IMR-90 (cell line): ENCODE data around the gene CREG2. TPM values are rescaled to one million over a fixed set of nuclear protein-coding genes. Genes with fewer than 3 reads are reported as not detected.

ENCODE experiments used
- ATAC-seq: fragments of 200-7000 bp; cut with Tn5 transposase; 2 replicates; pipeline ENCODE4 v1.9.1; 2020; ENCODE audit warnings: low read depth, mild to moderate bottlenecking, moderate library complexity
- BruUV-seq: library from RNA; stranded (reverse); fragments of 400-500 nt; replicated peaks from 2 replicates; lab custom pipeline; 2021; lab: Mats Ljungman, UMichigan
- CTCF ChIA-PET: fragments of 300-600 bp; formaldehyde crosslinking; extraction: SDS; loops from one replicate; lab custom pipeline; 2021; ENCODE audit warnings: antibody characterized with exemption; lab: Yijun Ruan, JAX
- POLR2A ChIA-PET: fragments of 300-600 bp; sonication (Branson Sonifier 250); formaldehyde crosslinking; loops from one replicate; lab custom pipeline; 2022; ENCODE audit warnings: antibody characterized with exemption; ENCODE audit not compliant: unreplicated experiment; lab: Charles Lee
- DNase-seq: peaks from one replicate; pipeline ENCODE4 v3.0.0; 2013
- H2AFZ ChIP-seq: replicated peaks from 2 replicates; pipeline ENCODE3; 2013; ENCODE audit warnings: low read length, mild to moderate bottlenecking; ENCODE audit not compliant: poor library complexity
- H2AK5ac ChIP-seq: 2 replicates; pipeline ENCODE4 v1.6.1; 2013; ENCODE audit warnings: low read depth, low read length, inconsistent platforms
- H2AK9ac ChIP-seq: replicated peaks from 2 replicates; pipeline ENCODE3; 2013; ENCODE audit warnings: mild to moderate bottlenecking, low read depth, low read length, moderate library complexity; ENCODE audit not compliant: poor library complexity
- H2BK120ac ChIP-seq: 2 replicates; pipeline ENCODE4 v1.6.1; 2013; ENCODE audit warnings: low read depth, low read length, inconsistent platforms
- H2BK15ac ChIP-seq: 3 replicates; pipeline ENCODE4 v1.6.1; 2013; ENCODE audit warnings: low read depth, low read length, inconsistent platforms
- H2BK20ac ChIP-seq: 2 replicates; pipeline ENCODE4 v1.6.1; 2013; ENCODE audit warnings: low read depth, mild to moderate bottlenecking, inconsistent platforms, low read length, moderate library complexity
- H2BK5ac ChIP-seq: 2 replicates; pipeline ENCODE4 v1.6.1; 2013; ENCODE audit warnings: mild to moderate bottlenecking, low read depth, low read length, inconsistent platforms; ENCODE audit not compliant: poor library complexity, severe bottlenecking
- H3K14ac ChIP-seq: replicated peaks from 2 replicates; pipeline ENCODE4 v1.6.1; 2013; ENCODE audit warnings: low read depth, low read length, inconsistent platforms
- H3K18ac ChIP-seq: 2 replicates; pipeline ENCODE4 v1.6.1; 2013; ENCODE audit warnings: low read depth, low read length, control low read depth
- H3K23ac ChIP-seq: 2 replicates; pipeline ENCODE4 v1.6.1; 2013; ENCODE audit warnings: low read depth, low read length, inconsistent platforms
- H3K27ac ChIP-seq: 2 replicates; pipeline ENCODE4 v1.5.1; 2013; ENCODE audit warnings: mild to moderate bottlenecking, control low read depth, low read length; ENCODE audit not compliant: insufficient read depth
- H3K27me3 ChIP-seq: 2 replicates; pipeline ENCODE4 v1.6.1; 2013; ENCODE audit warnings: low read length; ENCODE audit not compliant: control insufficient read depth, insufficient read depth
- H3K36me3 ChIP-seq: 2 replicates; pipeline ENCODE4 v1.6.1; 2013; ENCODE audit warnings: low read length, mixed read lengths; ENCODE audit not compliant: control insufficient read depth, insufficient read depth
- H3K4ac ChIP-seq: 2 replicates; pipeline ENCODE4 v1.6.1; 2013; ENCODE audit warnings: low read depth, low read length, inconsistent platforms
- H3K4me1 ChIP-seq: 2 replicates; pipeline ENCODE4 v1.6.1; 2013; ENCODE audit warnings: low read length, mixed read lengths; ENCODE audit not compliant: control insufficient read depth, insufficient read depth
- H3K4me2 ChIP-seq: 2 replicates; pipeline ENCODE4 v1.6.1; 2013; ENCODE audit warnings: low read depth, mild to moderate bottlenecking, control low read depth, low read length, moderate library complexity
- H3K4me3 ChIP-seq: 2 replicates; pipeline ENCODE4 v1.5.1; 2013; ENCODE audit warnings: low read depth, mild to moderate bottlenecking, control low read depth, low read length, moderate library complexity; ENCODE audit not compliant: insufficient read depth
- H3K56ac ChIP-seq: 2 replicates; pipeline ENCODE4 v1.6.1; 2013; ENCODE audit warnings: low read length, inconsistent platforms; ENCODE audit not compliant: insufficient read depth; ENCODE audit errors: extremely low read depth
- H3K79me1 ChIP-seq, 2 experiments: 2 replicates each; pipeline ENCODE4 v1.6.1; 2013; ENCODE audit warnings: low read length in 2 of 2, inconsistent platforms in 1 of 2, low read depth in 1 of 2
- H3K9ac ChIP-seq: 2 replicates; pipeline ENCODE4 v1.6.1; 2013; ENCODE audit warnings: low read depth, low read length, control low read depth
- H3K9me1 ChIP-seq: 2 replicates; pipeline ENCODE4 v1.6.1; 2013; ENCODE audit warnings: low read length, inconsistent platforms; ENCODE audit not compliant: insufficient read depth
- H3K9me3 ChIP-seq: 2 replicates; pipeline ENCODE4 v1.6.1; 2013; ENCODE audit warnings: low read length; ENCODE audit not compliant: control insufficient read depth, insufficient read depth
- H4K20me1 ChIP-seq: 2 replicates; pipeline ENCODE4 v1.6.1; 2013; ENCODE audit warnings: low read length, inconsistent platforms; ENCODE audit not compliant: insufficient read depth
- H4K5ac ChIP-seq: 2 replicates; pipeline ENCODE4 v1.6.1; 2013; ENCODE audit warnings: mild to moderate bottlenecking, low read depth, low read length, control low read depth
- H4K8ac ChIP-seq, 2 experiments: 2 replicates each; pipeline ENCODE4 v1.6.1; 2013; ENCODE audit warnings: low read depth in 2 of 2, low read length in 2 of 2, control low read depth in 1 of 2, inconsistent platforms in 1 of 2
- H4K91ac ChIP-seq: 2 replicates; pipeline ENCODE4 v1.6.1; 2013; ENCODE audit warnings: low read depth, low read length, inconsistent platforms; ENCODE audit not compliant: insufficient read depth
- CEBPB ChIP-seq: IDR thresholded peaks from 2 replicates; pipeline ENCODE4 v1.6.1; 2012; ENCODE audit warnings: low read depth, low read length, improper control_type of control experiment
- MXI1 ChIP-seq: IDR thresholded peaks from 2 replicates; pipeline ENCODE4 v1.6.1; 2012; ENCODE audit warnings: low read depth, mild to moderate bottlenecking, low read length, moderate library complexity, borderline replicate concordance
- WGBS, 2 experiments: methylation state at CpG; one replicate each; pipeline versions ENCODE4 v1.1.5 to v1.1.7; 2013; ENCODE audit warnings: missing lambda C conversion rate in 2 of 2; ENCODE audit not compliant: insufficient read length in 1 of 2; ENCODE audit errors: extremely low coverage in 2 of 2; 5-methylcytosine and 5-hydroxymethylcytosine counted together
- dilution Hi-C: fragments of 300-500 bp; cut with HindIII; formaldehyde crosslinking; loops from one replicate; pipeline ENCODE4 v1.14.3; 2018; ENCODE audit warnings: low sequenced_read_pairs; ENCODE audit not compliant: unreplicated experiment
- in situ Hi-C: fragments of 300-500 bp; cut with MboI; formaldehyde crosslinking; loops from 3 replicates; pipeline ENCODE4 v1.14.3; 2019; ENCODE audit warnings: low sequenced_read_pairs, inconsistent platforms, mixed read lengths
- intact Hi-C: fragments of 100-400 bp; cut with micrococcal nuclease; formaldehyde crosslinking; loops from 2 replicates; pipeline ENCODE4 v1.10.0; 2022
- polyA plus RNA-seq, 3 experiments: library from polyadenylated mRNA; depleted of rRNA; stranded (reverse); fragments of >200 nt; gene quantifications; 2 replicates each; pipeline ENCODE4 v1.2.3, GENCODE V29; 2012; ENCODE audit warnings: low replicate concordance in 1 of 3
- total RNA-seq: library from RNA; depleted of rRNA; stranded (reverse); fragments of >200 nt; gene quantifications from 2 replicates; pipeline ENCODE4 v1.2.3, GENCODE V29; 2012

CREG2 gene
- total and polyA plus RNA-seq, 2 of the 4 experiments (the other 2 are of a cell fraction), result 0.17 TPM; not detected in 1

GRCh38 chr2:101362777-101363176 lies 24.5 kb downstream of the CREG2 start:
- Histone ChIP-seq H3K9me3 (no peaks in the 10 kb centered on the region), H4K5ac (no peak overlapping the region), H2BK20ac (no peak overlapping the region), H3K9ac (no peak overlapping the region), H3K79me1 (no peaks in the 10 kb centered on the region), H2BK15ac (no peak overlapping the region), H3K4me1 (no peaks in the 10 kb centered on the region), H3K18ac (no peak overlapping the region), H2AFZ (no peak overlapping the region), H3K4ac (no peak overlapping the region), H2AK5ac (no peak overlapping the region), H2BK120ac (no peak overlapping the region), H3K27ac (no peak overlapping the region), H2BK5ac (no peak overlapping the region), H3K36me3 (no peaks in the 10 kb centered on the region), H3K27me3 (peaks cover 36% of the 10 kb centered on the region), H4K20me1 (no peaks in the 10 kb centered on the region), H3K4me3 (no peak overlapping the region), H4K8ac (no peak overlapping the region), H3K14ac (no peak overlapping the region), H2AK9ac (no peak overlapping the region), H3K9me1 (no peaks in the 10 kb centered on the region), H3K4me2 (no peak overlapping the region), H3K56ac (no peak overlapping the region), H3K23ac (no peak overlapping the region), H4K91ac (no peak overlapping the region)
- 76% methylated on average over 3 of the region's 4 CpGs; no CpG with 5 or more reads in 1 of the 2 experiments for WGBS, 2 experiments
- in situ Hi-C loops, result no loop called here
- ATAC-seq (no peak), DNase-seq (no peak)
- no TSS peak for BruUV-seq
- ChIA-PET POLR2A (no interaction called here), CTCF (interaction anchor here (0.7 kb wide), 2 partner anchors 20 to 33 kb away, joined by 3 read pairs; no protein-coding TSS in a partner anchor)
- no peak for TF ChIP-seq CEBPB
- no peak for TF ChIP-seq MXI1
- dilution Hi-C loops, result no loop called here
- intact Hi-C loops, result no loop called here
